Memory B cell (primary cell): ENCODE measurements around the gene DDA1.

Experiments used
- ATAC-seq: fragments of 150-1000 bp; cut with Tn5 transposase; 2 replicates; pipeline ENCODE4 v1.10.0; 2021; ENCODE audit warnings: low read depth, mild to moderate bottlenecking, moderate library complexity
- DNase-seq, 2 donors: peaks; one replicate each; pipeline ENCODE4 v3.0.0; 2022; ENCODE audit warnings: low spot score in 2 of 2
- H3K27ac Mint-ChIP-seq: one replicate; pipeline ENCODE4 v1.8.0; 2022; ENCODE audit warnings: mild to moderate bottlenecking, moderate library complexity, mixed read lengths
- H3K27me3 Mint-ChIP-seq: one replicate; pipeline ENCODE4 v1.8.0; 2022; ENCODE audit warnings: mixed read lengths
- H3K36me3 Mint-ChIP-seq: one replicate; pipeline ENCODE4 v1.8.0; 2022; ENCODE audit warnings: mild to moderate bottlenecking, mixed read lengths
- H3K4me1 Mint-ChIP-seq: one replicate; pipeline ENCODE4 v1.8.0; 2022; ENCODE audit warnings: mixed read lengths
- H3K4me3 Mint-ChIP-seq: one replicate; pipeline ENCODE4 v1.8.0; 2022; ENCODE audit warnings: mild to moderate bottlenecking, moderate library complexity, mixed read lengths
- H3K9me3 Mint-ChIP-seq: one replicate; pipeline ENCODE4 v1.8.0; 2022; ENCODE audit warnings: mixed read lengths

DDA1 gene

GRCh38 chr19:17335575-17335974 is 26.2 kb downstream of the DDA1 start:
- Mint-ChIP-seq H3K9me3 (no peaks in the 10 kb centered on the region), H3K27me3 (peaks cover 9% of the 10 kb centered on the region), H3K4me1 (peaks cover 16% of the 10 kb centered on the region), H3K27ac (no peak overlapping the region), H3K36me3 (peaks cover 4% of the 10 kb centered on the region), H3K4me3 (no peak overlapping the region)
- ATAC-seq: no peak
- DNase-seq: no peak

DNA sequence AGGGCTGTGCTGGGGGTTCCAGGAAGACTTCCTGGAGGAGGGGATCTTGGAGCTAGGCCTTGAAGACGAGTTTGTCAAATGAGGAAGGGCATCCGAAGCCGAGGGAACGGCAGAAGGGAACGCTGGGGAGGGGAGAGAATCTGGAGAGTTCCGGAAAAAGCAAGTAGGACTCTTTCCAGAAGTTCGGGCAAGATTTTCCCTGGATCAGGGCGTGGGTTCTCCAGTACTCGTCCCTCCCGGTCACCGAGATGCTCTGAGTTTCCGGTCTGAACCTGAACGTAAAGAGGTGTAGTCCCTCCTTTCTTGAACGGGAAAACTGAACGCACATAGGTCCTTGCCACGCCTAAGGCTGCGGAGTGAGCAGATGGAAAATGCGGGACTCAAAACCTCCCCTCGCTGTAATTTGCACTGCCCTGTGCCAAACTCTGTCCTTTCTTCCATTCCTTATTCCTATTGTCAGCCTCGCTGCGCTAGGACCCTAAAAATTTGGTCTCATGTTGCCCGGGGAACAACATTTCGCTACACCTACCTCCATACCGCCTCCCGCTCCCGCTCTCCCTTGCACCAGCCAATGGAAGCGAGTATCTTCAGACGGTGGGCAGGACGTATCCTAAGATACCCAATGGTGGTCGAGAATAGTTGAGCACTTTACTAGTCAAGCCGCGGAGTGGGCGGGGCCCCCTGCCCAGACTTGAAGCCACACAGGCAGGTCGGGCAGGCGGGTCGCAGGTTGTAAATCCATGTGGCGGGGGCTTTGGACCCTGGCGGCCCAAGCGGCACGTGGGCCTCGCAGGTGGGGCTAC is 27.7 kb downstream of the DDA1 start, which contains the start of gene GTPBP3:
Gene GTPBP3, plus strand, starts transcription at position 682 of the 803 bp plus-strand sequence. Its CDS starts 59 bp downstream, at position 741.
- Mint-ChIP-seq H3K4me1 (peaks cover 16% of the 10 kb centered on the region), H3K27ac (peak within 1 kb of the TSS; percentile 81), H3K9me3 (no peaks in the 10 kb centered on the region), H3K36me3 (peaks cover 4% of the 10 kb centered on the region), H3K4me3 (peak within 1 kb of the TSS; percentile 96), H3K27me3 (peaks cover 6% of the 10 kb centered on the region)
- ATAC-seq (peak; percentile 85), DNase-seq (peak; percentile 81 to 93)

GRCh38 chr19:17337675-17338432 is 28.5 kb downstream of the DDA1 start:
- peaks cover 4% of the 10 kb centered on the region for H3K36me3 Mint-ChIP-seq
- peak overlapping the region; percentile 81 for H3K27ac Mint-ChIP-seq
- H3K4me3 Mint-ChIP-seq: peak overlapping the region; percentile 96
- no peaks in the 10 kb centered on the region for H3K9me3 Mint-ChIP-seq
- DNase-seq (no peak), ATAC-seq (no peak)
- peaks cover 2% of the 10 kb centered on the region for H3K27me3 Mint-ChIP-seq
- H3K4me1 Mint-ChIP-seq: peaks cover 16% of the 10 kb centered on the region

DNA sequence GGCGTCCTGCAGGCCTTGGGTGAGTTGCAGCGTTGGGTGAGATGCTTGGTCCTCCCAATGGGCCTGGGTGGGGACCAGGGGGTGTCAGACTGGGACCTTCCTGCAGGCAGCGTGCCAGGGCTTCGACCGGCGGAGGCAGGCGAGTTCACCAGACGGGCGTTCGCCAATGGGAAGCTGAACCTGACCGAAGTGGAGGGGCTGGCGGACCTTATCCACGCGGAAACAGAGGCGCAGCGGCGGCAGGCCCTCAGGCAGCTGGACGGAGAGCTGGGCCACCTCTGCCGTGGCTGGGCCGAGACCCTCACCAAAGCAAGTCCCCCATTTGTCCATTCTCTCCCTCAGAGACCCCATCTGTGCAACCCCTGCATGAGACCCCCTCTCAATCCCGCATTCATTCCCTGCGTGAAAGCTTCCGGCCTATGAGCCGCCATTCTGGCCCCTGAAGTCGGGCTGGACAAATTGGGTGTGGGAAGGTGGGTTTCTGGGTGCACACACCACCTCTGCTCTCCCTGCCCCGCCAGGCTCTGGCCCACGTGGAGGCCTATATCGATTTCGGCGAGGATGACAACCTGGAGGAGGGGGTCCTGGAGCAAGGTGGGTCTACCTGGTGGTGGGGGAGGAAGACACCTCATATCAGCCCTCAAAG is 29.2 kb downstream of the DDA1 start:
- Mint-ChIP-seq H3K4me3 (peak overlapping the region; percentile 96), H3K4me1 (peaks cover 16% of the 10 kb centered on the region), H3K27me3 (peaks cover 2% of the 10 kb centered on the region), H3K27ac (no peak overlapping the region), H3K9me3 (no peaks in the 10 kb centered on the region), H3K36me3 (peaks cover 4% of the 10 kb centered on the region)
- ATAC-seq: no peak
- no peak for DNase-seq

GRCh38 chr19:17339088-17339741 is 29.9 kb downstream of the DDA1 start:
- H3K4me1 Mint-ChIP-seq: peaks cover 12% of the 10 kb centered on the region
- H3K9me3 Mint-ChIP-seq: no peaks in the 10 kb centered on the region
- H3K27ac Mint-ChIP-seq: no peak overlapping the region
- peaks cover 4% of the 10 kb centered on the region for H3K36me3 Mint-ChIP-seq
- no peak for ATAC-seq
- peak overlapping the region; percentile 56 for H3K4me3 Mint-ChIP-seq
- H3K27me3 Mint-ChIP-seq: no peaks in the 10 kb centered on the region
- no peak for DNase-seq

DNA sequence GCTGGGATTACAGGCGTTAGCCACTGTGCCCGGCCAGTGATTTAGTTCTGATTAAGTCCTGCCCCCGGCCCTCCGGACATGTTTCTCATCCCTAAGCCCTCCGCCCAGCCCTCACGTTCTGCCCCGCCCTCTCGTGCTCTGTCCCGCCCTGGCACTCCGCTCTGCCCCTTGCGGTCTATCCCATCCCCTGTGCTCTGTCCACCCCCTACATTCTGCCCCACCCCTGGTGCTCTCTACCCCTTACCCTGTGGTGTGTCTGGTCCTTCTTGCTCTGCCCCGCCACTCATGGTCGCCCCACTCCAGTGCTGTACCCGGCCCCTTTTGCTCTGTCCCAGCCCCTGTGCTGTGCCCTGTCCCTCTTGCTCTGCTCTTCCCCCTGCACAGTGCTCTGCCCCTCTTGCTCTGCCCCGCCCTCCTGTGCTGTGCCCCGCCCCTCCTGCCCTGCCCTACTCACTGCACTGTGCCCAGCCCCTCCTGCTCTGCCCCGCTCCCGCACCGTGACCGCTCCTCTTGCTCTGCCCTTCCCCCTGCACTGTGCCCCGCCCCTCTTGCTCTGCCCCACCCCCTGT is 31.0 kb downstream of the DDA1 start:
- Mint-ChIP-seq H3K4me3 (no peak overlapping the region), H3K27me3 (no peaks in the 10 kb centered on the region), H3K27ac (no peak overlapping the region), H3K36me3 (peaks cover 4% of the 10 kb centered on the region), H3K4me1 (peaks cover 8% of the 10 kb centered on the region), H3K9me3 (no peaks in the 10 kb centered on the region)
- no peak for DNase-seq
- ATAC-seq: no peak

DNA sequence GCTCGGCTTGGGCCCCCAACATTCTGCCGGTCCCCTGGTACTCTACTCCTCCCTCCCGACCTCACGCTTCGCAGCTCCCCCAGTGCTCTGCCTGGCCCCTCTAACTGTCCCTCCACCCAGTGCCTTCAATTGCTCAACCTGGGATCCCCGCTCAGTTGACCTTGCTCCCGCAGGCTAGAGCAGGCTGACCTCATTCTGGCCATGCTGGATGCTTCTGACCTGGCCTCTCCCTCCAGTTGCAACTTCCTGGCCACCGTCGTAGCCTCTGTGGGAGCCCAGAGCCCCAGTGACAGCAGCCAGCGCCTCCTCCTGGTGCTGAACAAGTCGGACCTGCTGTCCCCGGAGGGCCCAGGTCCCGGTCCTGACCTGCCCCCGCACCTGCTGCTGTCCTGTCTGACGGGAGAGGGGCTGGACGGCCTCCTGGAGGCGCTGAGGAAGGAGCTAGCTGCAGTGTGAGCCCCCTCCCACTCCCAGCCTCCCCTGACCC is 31.6 kb downstream of the DDA1 start:
- Mint-ChIP-seq H3K36me3 (peaks cover 4% of the 10 kb centered on the region), H3K4me1 (peaks cover 8% of the 10 kb centered on the region), H3K27me3 (no peaks in the 10 kb centered on the region), H3K27ac (no peak overlapping the region), H3K9me3 (no peaks in the 10 kb centered on the region), H3K4me3 (no peak overlapping the region)
- no peak for DNase-seq
- ATAC-seq: no peak

GRCh38 chr19:17341386-17341785 is 32.0 kb downstream of the DDA1 start:
- ATAC-seq (no peak), DNase-seq (no peak)
- Mint-ChIP-seq H3K4me3 (no peak overlapping the region), H3K27ac (no peak overlapping the region), H3K27me3 (no peaks in the 10 kb centered on the region), H3K36me3 (peaks cover 4% of the 10 kb centered on the region), H3K4me1 (peaks cover 12% of the 10 kb centered on the region), H3K9me3 (no peaks in the 10 kb centered on the region)

- no peaks in the 10 kb centered on the region for H3K9me3 Mint-ChIP-seq
- H3K4me3 Mint-ChIP-seq: no peak overlapping the region
- DNase-seq (no peak), ATAC-seq (no peak)
- peaks cover 9% of the 10 kb centered on the region for H3K4me1 Mint-ChIP-seq
- no peaks in the 10 kb centered on the region for H3K27me3 Mint-ChIP-seq
- H3K36me3 Mint-ChIP-seq: peaks cover 4% of the 10 kb centered on the region
- H3K27ac Mint-ChIP-seq: no peak overlapping the region
Measured at GRCh38 chr19:17341845-17342244, 32.5 kb downstream of the DDA1 start.

GRCh38 chr19:17346109-17346671 is 36.8 kb downstream of the DDA1 start:
- H3K4me1 Mint-ChIP-seq: peaks cover 6% of the 10 kb centered on the region
- no peak overlapping the region for H3K27ac Mint-ChIP-seq
- peaks cover 11% of the 10 kb centered on the region for H3K27me3 Mint-ChIP-seq
- no peaks in the 10 kb centered on the region for H3K36me3 Mint-ChIP-seq
- peak; percentile 78 to 87 for DNase-seq
- no peak overlapping the region for H3K4me3 Mint-ChIP-seq
- H3K9me3 Mint-ChIP-seq: no peaks in the 10 kb centered on the region
- ATAC-seq: peak; percentile 97

- Mint-ChIP-seq H3K27ac (no peak overlapping the region), H3K4me1 (peaks cover 12% of the 10 kb centered on the region), H3K36me3 (no peaks in the 10 kb centered on the region), H3K9me3 (no peaks in the 10 kb centered on the region), H3K27me3 (peaks cover 19% of the 10 kb centered on the region), H3K4me3 (no peak overlapping the region)
- no peak for DNase-seq
- ATAC-seq: no peak
Measured at GRCh38 chr19:17347361-17347760, 38.0 kb downstream of the DDA1 start.

GRCh38 chr19:17347877-17348276 is 38.5 kb downstream of the DDA1 start:
- ATAC-seq (no peak), DNase-seq (no peak)
- Mint-ChIP-seq H3K9me3 (no peaks in the 10 kb centered on the region), H3K27ac (no peak overlapping the region), H3K36me3 (no peaks in the 10 kb centered on the region), H3K27me3 (peaks cover 23% of the 10 kb centered on the region), H3K4me3 (no peak overlapping the region), H3K4me1 (peaks cover 12% of the 10 kb centered on the region)

- Mint-ChIP-seq H3K4me1 (peaks cover 12% of the 10 kb centered on the region), H3K4me3 (no peak overlapping the region), H3K27me3 (peaks cover 30% of the 10 kb centered on the region), H3K9me3 (no peaks in the 10 kb centered on the region), H3K36me3 (no peaks in the 10 kb centered on the region), H3K27ac (no peak overlapping the region)
- no peak for ATAC-seq
- no peak for DNase-seq
Measured at GRCh38 chr19:17348700-17349099, 39.3 kb downstream of the DDA1 start.
